NT2/D1 (cell line): ENCODE data around the gene TGM2.

Experiments used
- SUZ12 ChIP-seq: IDR thresholded peaks from 2 replicates; pipeline ENCODE4 v1.6.1; 2011; ENCODE audit not compliant: insufficient read length, insufficient read depth; ENCODE audit errors: extremely low read depth
- ZNF274 ChIP-seq: IDR thresholded peaks from 2 replicates; pipeline ENCODE4 v1.6.1; 2011; ENCODE audit warnings: mild to moderate bottlenecking, low read depth, low read length

DNA sequence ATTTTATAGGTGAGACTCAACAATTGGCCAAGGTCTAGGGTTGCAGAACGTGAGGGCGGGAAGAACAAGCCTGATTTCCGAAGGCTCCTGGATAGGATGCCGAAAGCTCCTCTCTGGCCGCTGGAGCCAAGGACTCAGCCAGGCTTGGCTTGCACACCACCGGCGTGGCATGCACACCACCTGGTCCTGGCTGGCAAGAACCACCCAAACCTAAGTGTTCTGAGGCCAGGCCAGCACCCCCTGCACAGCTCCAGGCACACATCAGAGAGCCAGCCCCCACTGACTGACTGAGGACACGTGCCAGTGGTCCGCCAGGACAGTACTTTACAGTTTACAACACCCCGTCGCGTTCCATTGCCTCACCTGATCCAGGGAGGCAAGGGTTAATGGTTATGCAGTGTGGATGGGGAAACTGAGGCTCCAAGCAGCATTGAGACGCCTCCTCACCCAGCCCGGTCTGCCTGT, 414 bp downstream of the TGM2 start:
- TF ChIP-seq ZNF274 (no peak), SUZ12 (no peak)
